BLaER1 (cell line): Measurements from ENCODE around the gene FNBP1L.

ENCODE experiments used
- H3K27ac ChIP-seq: shearing (Covaris generic); formaldehyde crosslinking; 2 replicates; pipeline ENCODE4 v1.8.1; 2022
- H3K27me3 ChIP-seq: shearing (Covaris generic); formaldehyde crosslinking; 2 replicates; pipeline ENCODE4 v1.8.1; 2022
- H3K36me3 ChIP-seq: shearing (Covaris generic); formaldehyde crosslinking; 2 replicates; pipeline ENCODE4 v1.8.1; 2022
- H3K4me1 ChIP-seq: shearing (Covaris generic); formaldehyde crosslinking; 2 replicates; pipeline ENCODE4 v1.8.1; 2022
- H3K4me2 ChIP-seq: shearing (Covaris generic); formaldehyde crosslinking; 2 replicates; pipeline ENCODE4 v1.8.1; 2022
- H3K4me3 ChIP-seq: shearing (Covaris generic); formaldehyde crosslinking; 2 replicates; pipeline ENCODE4 v1.8.1; 2022
- H3K9ac ChIP-seq: shearing (Covaris generic); formaldehyde crosslinking; 2 replicates; pipeline ENCODE4 v1.8.1; 2022
- H3K9me3 ChIP-seq: shearing (Covaris generic); formaldehyde crosslinking; 2 replicates; pipeline ENCODE4 v1.8.1; 2022
- H4K20me1 ChIP-seq: shearing (Covaris generic); formaldehyde crosslinking; 2 replicates; pipeline ENCODE4 v1.8.1; 2022
- Cebpa-rat ChIP-seq: shearing (Covaris generic); IDR thresholded peaks from 2 replicates; pipeline ENCODE4 v1.8.1; 2022

Gene FNBP1L

DNA sequence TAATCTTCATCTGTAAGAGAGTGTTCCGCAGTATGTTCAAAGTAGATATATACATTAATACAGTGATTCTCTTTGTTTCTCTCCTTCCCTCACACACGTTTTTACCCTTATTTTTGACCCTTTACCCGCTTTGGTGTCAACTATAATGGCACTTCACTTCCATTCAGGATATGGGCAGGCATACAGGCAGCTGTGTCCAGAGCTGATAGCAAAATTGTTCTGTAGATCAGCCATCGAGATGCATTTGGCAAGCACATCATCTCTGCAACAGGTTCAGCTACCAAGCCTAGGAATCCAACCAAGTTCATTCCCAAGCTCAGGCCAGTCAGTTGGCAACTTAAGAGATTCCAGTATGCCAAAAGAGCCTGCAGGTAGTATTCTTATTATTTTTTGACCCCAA, 74.8 kb downstream of the FNBP1L start:
- H3K4me3 ChIP-seq = no peak overlapping the region
- H3K27ac ChIP-seq = no peak overlapping the region
- no peaks in the 10 kb centered on the region for H3K27me3 ChIP-seq
- H3K4me2 ChIP-seq = no peak overlapping the region
- H3K9me3 ChIP-seq = peaks cover 5% of the 10 kb centered on the region; the same call in 1 of the 2 replicates
- peaks cover 37% of the 10 kb centered on the region for H3K36me3 ChIP-seq
- peaks cover 28% of the 10 kb centered on the region; the same call in 1 of the 2 replicates for H4K20me1 ChIP-seq
- TF ChIP-seq Cebpa-rat = no peak
- no peaks in the 10 kb centered on the region for H3K4me1 ChIP-seq
- no peak overlapping the region for H3K9ac ChIP-seq

DNA sequence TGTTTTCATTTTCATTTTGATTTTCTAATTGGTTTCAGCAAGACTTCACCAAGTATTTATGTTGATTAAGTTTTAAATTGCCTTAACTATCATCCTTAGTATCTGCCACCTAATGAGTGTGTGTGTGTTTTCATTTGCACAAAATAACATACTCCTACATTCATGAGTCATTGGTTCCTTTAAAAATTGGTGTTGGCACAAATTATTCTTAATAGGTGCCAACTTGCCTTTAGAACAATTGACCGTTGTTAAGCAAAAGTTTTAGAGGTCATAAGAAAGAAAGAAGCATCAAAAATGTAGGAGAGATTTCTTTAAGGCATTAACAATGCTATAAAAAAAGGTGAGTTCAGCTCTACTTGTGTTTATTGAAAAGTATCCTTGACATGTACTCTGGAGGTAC, 77.5 kb downstream of the FNBP1L start:
- Histone ChIP-seq H3K27me3 (no peaks in the 10 kb centered on the region), H3K4me3 (no peak overlapping the region), H3K4me2 (no peak overlapping the region), H4K20me1 (peaks cover 6% of the 10 kb centered on the region; the same call in 1 of the 2 replicates), H3K9me3 (peaks cover 5% of the 10 kb centered on the region; the same call in 1 of the 2 replicates), H3K36me3 (peaks cover 36% of the 10 kb centered on the region), H3K27ac (no peak overlapping the region), H3K4me1 (no peaks in the 10 kb centered on the region), H3K9ac (no peak overlapping the region)
- no peak for TF ChIP-seq Cebpa-rat

DNA sequence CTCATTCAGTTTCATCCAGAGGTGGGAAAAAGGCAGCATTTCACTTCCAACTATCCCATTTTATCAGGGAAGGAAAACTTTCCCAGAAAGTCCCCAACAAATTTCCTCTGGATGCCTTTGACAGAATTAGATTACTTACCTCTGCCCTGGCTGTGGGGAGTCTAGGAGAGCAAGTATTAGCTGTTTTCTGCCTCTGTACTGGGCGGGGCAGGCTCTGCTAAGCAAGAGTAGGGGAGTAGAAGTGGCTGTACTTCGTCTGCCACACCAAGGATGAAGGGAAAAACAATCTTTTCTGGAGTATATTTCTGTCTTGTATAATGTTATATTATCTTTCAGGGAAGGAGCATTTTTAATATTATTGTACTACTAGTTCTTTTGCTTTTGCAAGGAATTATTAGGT, 78.5 kb downstream of the FNBP1L start:
- Histone ChIP-seq H3K4me3 (no peak overlapping the region), H4K20me1 (no peaks in the 10 kb centered on the region), H3K27me3 (no peaks in the 10 kb centered on the region), H3K4me2 (no peak overlapping the region), H3K4me1 (no peaks in the 10 kb centered on the region), H3K27ac (no peak overlapping the region), H3K9me3 (no peaks in the 10 kb centered on the region), H3K9ac (no peak overlapping the region), H3K36me3 (peaks cover 30% of the 10 kb centered on the region)
- TF ChIP-seq Cebpa-rat = no peak

DNA sequence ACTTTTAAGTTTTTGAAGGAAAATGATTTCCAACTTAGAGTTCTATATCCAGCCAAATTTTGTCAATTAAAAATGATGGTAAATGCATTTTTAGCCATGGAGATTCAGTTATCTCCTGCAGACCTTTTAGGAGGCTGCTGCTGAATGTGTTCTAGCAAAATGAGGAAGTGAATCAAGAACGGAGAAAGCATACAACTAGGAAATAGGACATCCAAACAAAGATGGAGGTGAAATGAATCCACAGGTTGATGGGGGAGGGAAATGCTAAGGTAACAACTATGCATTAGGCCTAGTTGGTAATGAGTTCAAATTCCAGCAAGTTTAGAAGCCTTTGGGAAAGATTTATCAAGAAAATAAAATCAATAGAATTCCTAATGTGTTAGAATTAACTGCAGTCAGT, 80.5 kb downstream of the FNBP1L start:
- Histone ChIP-seq H4K20me1 (no peaks in the 10 kb centered on the region), H3K27ac (no peak overlapping the region), H3K9me3 (no peaks in the 10 kb centered on the region), H3K9ac (no peak overlapping the region), H3K4me2 (no peak overlapping the region), H3K4me3 (no peak overlapping the region), H3K36me3 (peaks cover 32% of the 10 kb centered on the region), H3K27me3 (no peaks in the 10 kb centered on the region), H3K4me1 (no peaks in the 10 kb centered on the region)
- no peak for TF ChIP-seq Cebpa-rat

GRCh38 chr1:93531193-93531592, 83.3 kb downstream of the FNBP1L start:
- Histone ChIP-seq H3K27me3 (no peaks in the 10 kb centered on the region), H3K4me1 (no peaks in the 10 kb centered on the region), H3K4me3 (no peak overlapping the region), H3K9ac (no peak overlapping the region), H3K4me2 (no peak overlapping the region), H3K27ac (no peak overlapping the region), H3K36me3 (peaks cover 33% of the 10 kb centered on the region), H4K20me1 (no peaks in the 10 kb centered on the region), H3K9me3 (no peaks in the 10 kb centered on the region)
- TF ChIP-seq Cebpa-rat = no peak

GRCh38 chr1:93532780-93533378, 85.0 kb downstream of the FNBP1L start:
- Histone ChIP-seq H3K4me3 (no peak overlapping the region), H3K36me3 (peaks cover 22% of the 10 kb centered on the region), H3K4me1 (no peaks in the 10 kb centered on the region), H3K27me3 (no peaks in the 10 kb centered on the region), H3K9me3 (no peaks in the 10 kb centered on the region), H4K20me1 (no peaks in the 10 kb centered on the region), H3K9ac (no peak overlapping the region), H3K4me2 (no peak overlapping the region), H3K27ac (no peak overlapping the region)
- TF ChIP-seq Cebpa-rat = no peak

DNA sequence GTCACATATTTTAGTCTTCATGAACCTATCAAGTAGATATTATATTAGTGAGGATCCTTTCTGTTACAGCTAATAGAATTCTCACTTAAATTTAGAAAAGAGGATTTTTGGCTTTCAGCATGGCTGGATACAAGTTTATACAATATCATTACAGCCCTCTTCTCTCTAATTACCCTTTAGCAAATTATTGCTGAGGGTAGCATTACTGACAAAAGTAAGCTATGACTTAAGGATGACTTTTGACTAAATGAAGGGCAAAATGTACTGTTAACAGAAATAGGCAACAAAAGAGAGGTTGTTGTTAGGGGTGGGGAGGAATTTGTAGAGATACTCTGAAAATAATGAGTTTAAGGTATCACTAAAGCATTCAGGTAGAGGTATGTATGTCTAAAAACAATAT, 85.8 kb downstream of the FNBP1L start:
- H3K4me1 ChIP-seq = no peaks in the 10 kb centered on the region
- no peaks in the 10 kb centered on the region for H3K9me3 ChIP-seq
- no peak overlapping the region for H3K4me3 ChIP-seq
- TF ChIP-seq Cebpa-rat = no peak
- H3K9ac ChIP-seq = no peak overlapping the region
- H4K20me1 ChIP-seq = no peaks in the 10 kb centered on the region
- no peaks in the 10 kb centered on the region for H3K27me3 ChIP-seq
- H3K27ac ChIP-seq = no peak overlapping the region
- H3K36me3 ChIP-seq = peaks cover 22% of the 10 kb centered on the region
- H3K4me2 ChIP-seq = no peak overlapping the region

DNA sequence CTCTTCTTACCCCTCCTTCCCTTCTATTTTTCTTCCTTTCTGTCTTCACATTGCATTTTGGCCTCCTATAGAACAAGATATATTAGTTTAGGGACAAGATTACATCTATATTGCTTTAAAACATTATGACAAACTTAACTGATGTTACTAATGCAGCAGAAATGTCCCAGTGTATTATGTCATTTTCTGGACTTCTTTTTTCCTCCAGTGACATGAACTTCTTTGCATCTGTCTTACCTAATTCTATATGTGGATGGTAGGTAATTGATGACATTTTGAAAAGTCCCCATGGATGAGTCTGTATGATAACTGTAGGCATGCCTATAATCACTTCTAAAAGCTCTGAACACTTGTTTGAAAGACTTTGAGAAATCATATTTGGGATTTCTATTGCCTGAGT, 89.5 kb downstream of the FNBP1L start:
- TF ChIP-seq Cebpa-rat = no peak
- no peaks in the 10 kb centered on the region for H3K9me3 ChIP-seq
- no peak overlapping the region for H3K27ac ChIP-seq
- peaks cover 8% of the 10 kb centered on the region; the same call in 1 of the 2 replicates for H3K36me3 ChIP-seq
- H3K4me2 ChIP-seq = no peak overlapping the region
- H3K4me3 ChIP-seq = no peak overlapping the region
- no peaks in the 10 kb centered on the region for H3K27me3 ChIP-seq
- H3K9ac ChIP-seq = no peak overlapping the region
- H3K4me1 ChIP-seq = no peaks in the 10 kb centered on the region
- H4K20me1 ChIP-seq = no peaks in the 10 kb centered on the region

GRCh38 chr1:93537924-93538323, 90.0 kb downstream of the FNBP1L start:
- Histone ChIP-seq H3K36me3 (peaks cover 12% of the 10 kb centered on the region), H3K27me3 (no peaks in the 10 kb centered on the region), H3K27ac (no peak overlapping the region), H3K9ac (no peak overlapping the region), H3K4me1 (no peaks in the 10 kb centered on the region), H4K20me1 (no peaks in the 10 kb centered on the region), H3K9me3 (no peaks in the 10 kb centered on the region), H3K4me3 (no peak overlapping the region), H3K4me2 (no peak overlapping the region)
- TF ChIP-seq Cebpa-rat = no peak

DNA sequence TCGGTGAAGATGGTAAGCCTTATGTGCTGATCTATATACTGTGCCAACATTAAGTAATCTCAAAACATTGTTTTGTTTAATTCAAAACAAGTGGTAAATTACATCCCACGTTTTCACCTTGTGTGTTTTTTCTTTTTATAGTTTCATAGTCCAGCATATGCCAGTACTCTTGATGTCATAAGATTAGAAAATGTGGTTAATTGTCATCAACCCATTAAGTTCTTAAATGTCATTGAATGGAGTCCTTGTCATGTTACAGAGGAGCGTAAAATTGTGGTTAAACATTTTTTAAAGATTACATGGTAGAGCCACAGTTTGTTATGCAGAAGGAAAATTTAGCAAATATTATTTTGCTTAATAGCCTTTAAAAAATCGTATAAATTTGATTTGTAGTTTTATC, 93.1 kb downstream of the FNBP1L start:
- H3K27me3 ChIP-seq = no peaks in the 10 kb centered on the region
- no peak overlapping the region for H3K4me3 ChIP-seq
- H3K4me2 ChIP-seq = no peak overlapping the region
- no peak for TF ChIP-seq Cebpa-rat
- H3K4me1 ChIP-seq = no peaks in the 10 kb centered on the region
- H3K9me3 ChIP-seq = no peaks in the 10 kb centered on the region
- no peak overlapping the region for H3K27ac ChIP-seq
- peaks cover 20% of the 10 kb centered on the region for H3K36me3 ChIP-seq
- no peak overlapping the region for H3K9ac ChIP-seq
- H4K20me1 ChIP-seq = no peaks in the 10 kb centered on the region

- no peaks in the 10 kb centered on the region for H3K9me3 ChIP-seq
- H3K4me2 ChIP-seq = no peak overlapping the region
- no peak for TF ChIP-seq Cebpa-rat
- H3K9ac ChIP-seq = no peak overlapping the region
- no peak overlapping the region for H3K4me3 ChIP-seq
- H3K27me3 ChIP-seq = no peaks in the 10 kb centered on the region
- H3K27ac ChIP-seq = no peak overlapping the region
- no peaks in the 10 kb centered on the region for H4K20me1 ChIP-seq
- peaks cover 30% of the 10 kb centered on the region for H3K36me3 ChIP-seq
- no peaks in the 10 kb centered on the region for H3K4me1 ChIP-seq
Measured at GRCh38 chr1:93542398-93542797, 94.5 kb downstream of the FNBP1L start.
